ENCODE data around the gene ADPRS. TPM values are rescaled to one million over a fixed set of nuclear protein-coding genes. Genes with fewer than 3 reads are reported as not detected.

ADPRS gene
- total RNA-seq, 3 donors from 2014 or later, result 17.8 to 24.5 (median 18.0) TPM

- intact Hi-C loops (cut with DNase I, micrococcal nuclease), result no loop called here
- no peak for ATAC-seq
- TF ChIP-seq, protein P1, sequence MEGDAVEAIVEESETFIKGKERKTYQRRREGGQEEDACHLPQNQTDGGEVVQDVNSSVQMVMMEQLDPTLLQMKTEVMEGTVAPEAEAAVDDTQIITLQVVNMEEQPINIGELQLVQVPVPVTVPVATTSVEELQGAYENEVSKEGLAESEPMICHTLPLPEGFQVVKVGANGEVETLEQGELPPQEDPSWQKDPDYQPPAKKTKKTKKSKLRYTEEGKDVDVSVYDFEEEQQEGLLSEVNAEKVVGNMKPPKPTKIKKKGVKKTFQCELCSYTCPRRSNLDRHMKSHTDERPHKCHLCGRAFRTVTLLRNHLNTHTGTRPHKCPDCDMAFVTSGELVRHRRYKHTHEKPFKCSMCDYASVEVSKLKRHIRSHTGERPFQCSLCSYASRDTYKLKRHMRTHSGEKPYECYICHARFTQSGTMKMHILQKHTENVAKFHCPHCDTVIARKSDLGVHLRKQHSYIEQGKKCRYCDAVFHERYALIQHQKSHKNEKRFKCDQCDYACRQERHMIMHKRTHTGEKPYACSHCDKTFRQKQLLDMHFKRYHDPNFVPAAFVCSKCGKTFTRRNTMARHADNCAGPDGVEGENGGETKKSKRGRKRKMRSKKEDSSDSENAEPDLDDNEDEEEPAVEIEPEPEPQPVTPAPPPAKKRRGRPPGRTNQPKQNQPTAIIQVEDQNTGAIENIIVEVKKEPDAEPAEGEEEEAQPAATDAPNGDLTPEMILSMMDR (IDR thresholded peaks at IDR 0.05), result no peak
These were observed 7.9 kb upstream of the ADPRS start for GRCh38 chr1:36080801-36081200.

DNA sequence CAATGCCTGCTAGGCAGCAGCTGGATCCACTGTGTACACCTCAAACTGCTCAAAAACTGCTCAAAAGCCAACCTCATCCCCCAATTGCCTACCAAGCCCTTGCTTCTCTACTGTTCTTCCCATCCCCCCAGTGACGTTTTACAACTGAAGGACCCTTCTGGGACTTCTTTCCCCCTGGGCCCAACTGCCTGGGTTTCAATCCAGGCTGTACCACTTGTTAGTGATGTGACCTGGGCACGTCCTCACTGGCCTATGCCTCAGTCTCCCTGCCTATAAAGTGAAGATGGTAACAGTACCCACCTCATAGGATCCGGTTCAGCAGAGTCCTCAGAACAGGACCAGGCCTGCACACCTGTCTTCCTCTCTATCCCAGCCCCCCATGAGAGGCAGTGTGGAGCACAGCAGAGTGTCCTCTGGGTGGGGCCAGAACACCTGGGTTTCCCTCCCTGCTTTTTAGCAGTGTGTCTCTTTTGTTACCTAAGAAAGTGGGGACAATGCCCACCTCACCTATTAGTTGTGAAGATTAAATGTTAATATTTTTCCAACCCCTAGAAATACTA, 6.7 kb upstream of the ADPRS start:
- Histone ChIP-seq H3K4me1 (ENCODE audit: low read depth) (no peaks in the 10 kb centered on the region), H3K9me3 (no peaks in the 10 kb centered on the region), H3K36me3 (ENCODE audit: low read depth) (no peaks in the 10 kb centered on the region), H3K4me3 (no peak overlapping the region)
- intact Hi-C loops (cut with DNase I, micrococcal nuclease), result no loop called here
- TF ChIP-seq, protein P1 (IDR thresholded peaks at IDR 0.05), result no peak
- ATAC-seq (no peak), DNase-seq (no peak)

More at GRCh38 chr1:36080801-36081200, 7.9 kb upstream of the ADPRS start:
- DNase-seq, result no peak
- Histone ChIP-seq H3K4me1 (ENCODE audit: low read depth) (no peaks in the 10 kb centered on the region), H3K4me3 (no peak overlapping the region), H3K36me3 (ENCODE audit: low read depth) (no peaks in the 10 kb centered on the region), H3K9me3 (no peaks in the 10 kb centered on the region)

DNA sequence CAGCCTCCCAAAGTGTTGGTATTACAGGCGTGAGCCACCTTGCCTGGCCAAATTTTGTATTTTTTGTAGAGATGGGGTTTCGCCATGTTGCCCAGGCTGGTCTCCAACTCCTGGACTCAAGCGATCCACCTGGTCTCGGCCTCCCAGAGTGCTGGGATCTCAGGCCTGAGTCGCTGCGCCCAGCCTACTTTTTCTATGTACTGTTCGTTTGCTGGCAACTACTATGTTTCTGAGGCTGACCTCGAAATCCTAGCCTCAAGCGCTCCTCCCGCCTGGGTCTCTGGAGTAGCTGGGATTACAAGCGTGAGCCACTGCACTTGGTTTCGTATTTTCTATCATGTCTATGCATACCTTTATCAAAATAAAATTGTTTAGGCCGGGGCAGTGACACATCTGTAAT, 5.5 kb upstream of the ADPRS start:
- DNase-seq, result no peak
- Histone ChIP-seq H3K9me3 (no peaks in the 10 kb centered on the region), H3K4me1 (ENCODE audit: low read depth) (no peaks in the 10 kb centered on the region), H3K4me3 (no peak overlapping the region), H3K36me3 (ENCODE audit: low read depth) (no peaks in the 10 kb centered on the region)
- ATAC-seq, result no peak
- intact Hi-C loops (cut with DNase I, micrococcal nuclease), result no loop called here
- TF ChIP-seq, protein P1 (IDR thresholded peaks at IDR 0.05), result no peak

DNA sequence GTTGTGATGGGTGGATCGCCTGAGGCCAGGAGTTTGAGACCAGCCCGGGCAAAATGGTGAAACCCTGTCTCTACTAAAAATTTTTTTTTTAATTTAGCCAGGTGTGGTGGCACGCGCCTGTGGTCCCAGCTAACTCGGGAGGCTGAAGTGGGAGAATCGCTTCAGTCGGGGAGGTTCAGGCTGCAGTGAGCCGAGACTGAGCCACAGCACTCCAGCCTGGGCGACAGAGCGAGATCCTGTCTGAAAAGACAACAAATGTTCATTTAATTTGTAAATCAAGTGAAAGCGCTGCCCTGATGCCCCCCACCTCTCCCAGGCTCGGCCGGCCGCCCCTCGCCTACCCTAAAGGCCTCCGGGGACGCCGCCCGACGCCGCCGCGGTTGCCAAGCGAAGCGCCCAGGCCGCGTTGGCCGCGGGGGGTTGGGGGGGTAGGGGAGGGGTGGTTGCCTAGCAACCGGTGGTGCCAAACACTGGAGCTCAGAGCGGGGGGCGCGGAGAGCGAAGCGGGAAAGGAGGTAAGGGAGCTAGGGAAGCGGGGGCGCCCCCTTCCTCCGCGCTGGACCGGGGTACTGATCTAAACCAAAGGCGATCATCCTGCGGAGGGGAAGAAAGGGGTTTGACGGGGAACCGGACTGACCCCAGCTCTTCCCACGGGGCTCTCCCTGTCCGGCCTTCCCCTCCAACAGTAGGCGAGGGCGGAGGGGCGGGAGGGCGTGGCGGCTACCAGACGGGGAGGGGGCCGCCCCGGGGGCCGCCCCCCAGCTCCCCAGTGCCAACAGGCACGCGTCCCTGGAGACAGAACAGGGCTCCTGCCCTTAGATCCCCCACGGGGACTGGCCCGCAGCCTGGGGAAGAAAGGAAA, 4.8 kb upstream of the ADPRS start, which contains the start of gene TEKT2:
TEKT2 (plus strand) TSS at position 460 of the 862 bp plus-strand sequence. CDS start 828 bp downstream, outside the sequence.
- no peak within 1 kb of the TSS for H3K4me3 ChIP-seq
- DNase-seq (no peak), ATAC-seq (no peak)
- no peaks in the 10 kb centered on the region for H3K4me1 ChIP-seq (ENCODE audit: low read depth)
- intact Hi-C loops (cut with DNase I, micrococcal nuclease), result no loop called here
- no peaks in the 10 kb centered on the region for H3K9me3 ChIP-seq
- H3K36me3 ChIP-seq (ENCODE audit: low read depth), result no peaks in the 10 kb centered on the region
- TF ChIP-seq, protein P1 (IDR thresholded peaks at IDR 0.05), result no peak

GRCh38 chr1:36084497-36085115, 4.1 kb upstream of the ADPRS start:
- Histone ChIP-seq H3K9me3 (no peaks in the 10 kb centered on the region), H3K4me3 (no peak overlapping the region), H3K36me3 (ENCODE audit: low read depth) (no peaks in the 10 kb centered on the region), H3K4me1 (ENCODE audit: low read depth) (peaks cover 3% of the 10 kb centered on the region)
- TF ChIP-seq, protein P1 (IDR thresholded peaks at IDR 0.05), result no peak
- ATAC-seq (no peak), DNase-seq (no peak)
- intact Hi-C loops (cut with DNase I, micrococcal nuclease), result no loop called here

All from mucosa of descending colon (tissue), 3 donors.